Measurements from ENCODE around the gene NPC1.
"Not testable (repeated sequence)": the region's sequence is repeated elsewhere in the genome, so short reads cannot be mapped to it uniquely, and the experiment has no call there.

NPC1 gene

GRCh38 chr18:23619388-23619881, 33.1 kb upstream of the NPC1 start:
- in situ Hi-C loops (cut with MboI; ENCODE audit: low pct_unique_long_range_greater_than_20kb, low sequenced_read_pairs, unreplicated experiment): no loop called here
- no peak for TF ChIP-seq CTCF (IDR thresholded peaks at IDR 0.05; ENCODE audit: extremely low read depth, insufficient read depth, missing control alignments)
- no peak for DNase-seq (ENCODE audit: low spot score)

GRCh38 chr18:23618862-23619387, 32.6 kb upstream of the NPC1 start:
- peak; percentile 38 for DNase-seq (ENCODE audit: low spot score)
- TF ChIP-seq CTCF (IDR thresholded peaks at IDR 0.05; ENCODE audit: extremely low read depth, insufficient read depth, missing control alignments): peak; percentile 19
- in situ Hi-C loops (cut with MboI; ENCODE audit: low pct_unique_long_range_greater_than_20kb, low sequenced_read_pairs, unreplicated experiment): no loop called here

GRCh38 chr18:23617412-23618014, 31.2 kb upstream of the NPC1 start:
- in situ Hi-C loops (cut with MboI; ENCODE audit: low pct_unique_long_range_greater_than_20kb, low sequenced_read_pairs, unreplicated experiment): no loop called here
- no peak for TF ChIP-seq CTCF (IDR thresholded peaks at IDR 0.05; ENCODE audit: extremely low read depth, insufficient read depth, missing control alignments)
- DNase-seq (ENCODE audit: low spot score): peak; percentile 54

- DNase-seq (ENCODE audit: low spot score): no peak
- in situ Hi-C loops (cut with MboI; ENCODE audit: low pct_unique_long_range_greater_than_20kb, low sequenced_read_pairs, unreplicated experiment): no loop called here
- no peak for TF ChIP-seq CTCF (IDR thresholded peaks at IDR 0.05; ENCODE audit: extremely low read depth, insufficient read depth, missing control alignments)
Measured at GRCh38 chr18:23616258-23616657, 30.0 kb upstream of the NPC1 start.

- in situ Hi-C loops (cut with MboI; ENCODE audit: low pct_unique_long_range_greater_than_20kb, low sequenced_read_pairs, unreplicated experiment): no loop called here
- no peak for TF ChIP-seq CTCF (IDR thresholded peaks at IDR 0.05; ENCODE audit: extremely low read depth, insufficient read depth, missing control alignments)
- DNase-seq (ENCODE audit: low spot score): no peak
Measured at GRCh38 chr18:23614891-23615290, 28.6 kb upstream of the NPC1 start.

- DNase-seq (ENCODE audit: low spot score): no peak
- in situ Hi-C loops (cut with MboI; ENCODE audit: low pct_unique_long_range_greater_than_20kb, low sequenced_read_pairs, unreplicated experiment): no loop called here
- TF ChIP-seq CTCF (IDR thresholded peaks at IDR 0.05; ENCODE audit: extremely low read depth, insufficient read depth, missing control alignments): no peak
Measured at GRCh38 chr18:23614413-23614812, 28.1 kb upstream of the NPC1 start.

- in situ Hi-C loops (cut with MboI; ENCODE audit: low pct_unique_long_range_greater_than_20kb, low sequenced_read_pairs, unreplicated experiment): not testable (repeated sequence)
Measured at GRCh38 chr18:23613091-23613475, 26.8 kb upstream of the NPC1 start.

More at GRCh38 chr18:23613091-23613475, 26.8 kb upstream of the NPC1 start:
- DNase-seq (ENCODE audit: low spot score): not testable (repeated sequence)

Data from GM13977 (cell line).